GM18520 (cell line): ENCODE results near the gene BCAS2.
"Not testable (repeated sequence)": the region's sequence is repeated elsewhere in the genome, so short reads cannot be mapped to it uniquely, and the experiment has no call there.

Source experiments
- ATAC-seq: cut with Tn5 transposase; IDR thresholded peaks from one replicate; pipeline ENCODE4 v1.9.1; 2021; ENCODE audit not compliant: unreplicated experiment

Gene BCAS2

DNA sequence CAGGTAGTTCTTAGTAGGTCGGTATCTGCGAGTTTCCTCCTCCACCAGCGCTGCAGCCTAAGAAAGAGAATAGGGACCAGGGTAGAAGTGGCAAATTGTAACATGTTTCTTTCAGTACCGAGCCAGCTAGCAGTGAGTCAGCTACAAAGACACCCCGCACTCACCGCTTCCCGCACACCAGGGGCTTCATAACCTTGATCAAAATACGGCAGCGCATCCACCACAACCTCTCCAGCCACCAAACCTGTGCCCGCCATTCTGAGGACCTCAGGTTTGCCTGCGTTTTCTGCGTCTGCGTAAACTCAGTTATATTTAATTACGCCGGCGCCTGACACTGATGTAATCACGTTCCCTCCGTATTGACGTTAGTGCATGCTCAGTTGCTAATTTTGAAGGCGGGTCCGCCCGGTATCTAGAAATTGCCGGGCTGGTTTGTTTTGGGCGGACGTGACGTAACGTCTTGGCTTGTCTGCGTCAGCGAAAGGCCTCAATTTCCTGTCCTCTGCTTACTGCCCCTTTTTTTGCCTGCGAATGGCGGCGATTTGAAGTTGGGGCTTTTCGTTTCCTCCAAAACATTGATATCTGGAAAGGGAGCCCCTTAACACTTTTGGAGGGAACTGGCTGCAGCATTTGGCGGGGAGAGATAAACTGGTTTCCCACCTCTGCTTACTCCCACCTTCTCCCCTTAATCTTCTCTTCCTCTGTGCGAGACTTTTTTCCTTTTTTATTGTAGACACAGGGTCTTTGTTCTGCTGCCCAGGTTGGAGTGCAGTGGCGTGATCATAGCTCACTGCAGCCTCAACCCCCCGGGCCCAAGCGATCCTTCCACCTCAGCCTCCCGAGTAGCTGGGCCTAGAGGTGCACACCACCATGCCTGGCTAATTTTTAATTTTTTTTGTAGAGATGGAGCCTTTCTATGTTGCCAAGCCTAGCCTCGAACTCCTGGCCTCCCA is at the start of gene BCAS2:
Gene BCAS2 (minus strand): TSS at position 281 of the 953 bp plus-strand sequence. CDS start 24 bp downstream, at position 257.
- ATAC-seq, result peak; percentile 98

GRCh38 chr1:114627107-114627506 is 45.7 kb upstream of the BCAS2 start:
- no peak for ATAC-seq

GRCh38 chr1:114623364-114623763 is 41.9 kb upstream of the BCAS2 start:
- no peak for ATAC-seq

GRCh38 chr1:114620419-114620818 is 39.0 kb upstream of the BCAS2 start:
- no peak for ATAC-seq

DNA sequence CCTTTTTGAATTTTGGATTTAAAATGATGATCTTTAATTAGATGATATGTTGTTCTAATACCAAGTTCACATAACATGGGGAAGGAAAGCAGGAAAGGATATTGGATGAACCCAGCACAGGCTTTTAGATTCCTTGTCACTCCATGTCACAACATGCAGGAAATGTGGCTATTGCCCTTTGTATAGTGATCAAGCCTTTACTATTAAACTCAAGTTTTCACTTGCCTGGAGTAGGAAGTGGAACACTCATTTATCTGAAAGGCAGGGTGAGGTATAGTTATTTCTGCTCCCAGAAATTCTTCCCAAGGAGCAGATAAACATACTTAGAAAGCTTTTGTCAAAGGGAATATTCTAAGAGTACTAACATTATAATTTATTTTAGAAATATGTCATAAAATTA is 37.2 kb upstream of the BCAS2 start:
- no peak for ATAC-seq

DNA sequence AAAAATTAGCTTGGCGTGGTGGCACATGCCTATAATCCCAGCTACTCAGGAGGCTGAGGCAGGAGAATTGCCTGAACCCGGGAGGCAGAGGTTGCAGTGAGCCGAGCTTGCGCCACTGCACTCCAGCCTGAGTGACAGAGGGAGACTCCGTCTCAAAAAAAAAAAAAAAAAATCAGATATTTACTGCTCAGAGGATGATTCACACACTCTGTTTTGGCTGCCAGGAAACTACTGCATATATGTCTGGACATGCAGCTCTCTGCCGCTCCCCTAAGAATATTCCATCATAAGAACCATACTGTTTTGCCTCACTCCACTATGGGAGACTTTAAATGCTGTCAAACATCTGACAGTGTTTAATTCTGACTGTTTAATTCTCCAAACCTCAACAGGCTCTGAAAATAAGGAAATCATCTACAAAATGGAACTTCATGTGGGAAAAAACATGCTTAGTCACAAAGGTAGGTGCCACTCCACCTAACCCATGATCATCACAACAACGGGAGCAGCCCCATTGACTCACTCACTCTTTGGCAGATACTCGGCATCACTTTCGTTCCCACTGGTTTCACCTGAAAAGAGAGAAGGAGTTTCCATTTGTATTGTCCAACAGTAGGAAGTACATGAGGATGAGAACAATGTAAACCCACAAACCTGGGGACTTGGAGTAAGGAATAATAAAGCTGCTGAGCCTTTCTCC is 29.3 kb upstream of the BCAS2 start:
- ATAC-seq, result no peak

- ATAC-seq, result no peak
Measured at GRCh38 chr1:114609826-114610225, 28.4 kb upstream of the BCAS2 start.

GRCh38 chr1:114609026-114609425 is 27.6 kb upstream of the BCAS2 start:
- no peak for ATAC-seq

GRCh38 chr1:114607223-114607622 is 25.8 kb upstream of the BCAS2 start:
- no peak for ATAC-seq

DNA sequence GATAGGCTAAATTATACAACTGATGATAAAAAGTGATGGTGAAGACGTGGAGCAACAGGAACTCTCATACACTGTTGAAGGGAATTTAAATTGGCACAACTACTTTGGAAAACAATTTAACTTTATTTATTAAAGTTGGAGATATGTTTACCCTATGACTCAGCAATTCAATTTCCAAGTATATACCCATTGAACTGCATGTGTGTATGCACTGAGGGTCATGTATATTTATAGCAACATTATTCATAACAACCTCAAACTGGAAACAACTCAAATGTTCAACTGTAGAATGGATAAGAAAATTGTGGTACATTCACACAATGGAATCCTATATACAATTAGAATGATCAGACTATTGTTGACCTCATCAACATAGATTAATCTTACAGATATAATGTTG is 16.5 kb upstream of the BCAS2 start:
- ATAC-seq, result no peak

GRCh38 chr1:114595602-114596001 is 14.2 kb upstream of the BCAS2 start:
- no peak for ATAC-seq

- no peak for ATAC-seq
Measured at GRCh38 chr1:114594046-114594445, 12.6 kb upstream of the BCAS2 start.

DNA sequence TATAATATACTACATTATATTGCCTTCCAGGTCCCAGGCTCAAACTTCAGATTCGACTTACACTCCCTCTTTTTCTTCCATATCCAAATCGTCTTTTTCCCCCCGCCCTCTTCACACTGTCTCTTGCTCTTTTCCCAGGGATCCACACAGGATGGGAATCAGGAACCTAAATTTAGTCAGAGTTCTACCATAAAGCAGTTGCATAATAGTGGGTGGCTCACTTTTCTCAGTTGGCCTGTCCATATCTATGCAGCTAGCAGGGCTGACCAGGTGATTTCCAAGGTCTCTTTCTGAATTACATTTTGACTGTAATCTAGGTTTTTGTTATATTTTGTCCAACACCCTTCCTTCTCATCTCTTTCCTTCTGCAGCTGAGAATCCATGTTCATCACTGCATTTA is 7.7 kb upstream of the BCAS2 start:
- ATAC-seq, result no peak

GRCh38 chr1:114588196-114588689 is 6.8 kb upstream of the BCAS2 start:
- ATAC-seq, result no peak

GRCh38 chr1:114587203-114587991 is 6.0 kb upstream of the BCAS2 start:
- ATAC-seq, result no peak

DNA sequence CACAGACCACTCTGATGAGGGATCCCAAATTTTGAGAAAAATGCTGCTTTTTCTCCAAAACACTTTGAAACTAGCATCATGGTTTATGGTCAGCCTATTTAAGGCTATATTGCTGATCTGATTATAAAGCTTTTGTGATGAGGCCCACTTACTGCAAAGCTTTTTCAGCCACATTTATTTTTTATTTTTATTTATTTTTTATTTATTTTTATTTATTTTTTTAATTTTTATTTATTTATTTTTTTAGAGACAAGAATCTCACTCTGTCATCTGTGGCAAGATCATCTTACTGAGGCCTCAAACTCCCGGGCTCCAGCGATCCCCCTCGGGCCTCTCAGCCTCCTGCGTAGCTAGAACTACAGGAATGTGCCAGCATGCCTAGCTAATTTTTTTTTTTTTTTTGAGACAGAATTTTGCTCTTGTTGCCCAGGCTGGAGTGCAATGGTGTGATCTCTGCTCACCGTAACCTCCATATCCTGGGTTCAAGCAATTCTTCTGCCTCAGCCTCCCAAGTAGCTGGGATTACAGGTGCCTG is 5.2 kb upstream of the BCAS2 start:
- no peak for ATAC-seq

DNA sequence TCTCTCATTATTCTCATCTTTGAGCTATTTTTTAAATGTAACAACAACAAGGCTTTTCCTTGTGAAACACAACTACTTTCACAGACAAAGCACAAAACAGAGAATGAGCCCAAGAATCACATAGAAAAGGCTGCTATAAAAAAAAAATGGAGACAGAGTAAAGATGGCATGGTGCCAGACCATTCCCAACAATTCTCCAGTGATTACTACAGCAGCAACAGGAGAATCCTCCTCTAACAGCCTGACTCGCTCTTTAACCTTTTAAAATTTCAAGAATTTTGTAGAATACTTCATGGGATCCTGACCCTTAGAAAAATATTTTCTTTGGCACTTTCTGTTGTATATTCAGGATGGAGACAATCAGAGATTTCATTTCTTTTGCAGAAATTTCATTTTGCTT is 3.8 kb upstream of the BCAS2 start:
- ATAC-seq, result no peak

DNA sequence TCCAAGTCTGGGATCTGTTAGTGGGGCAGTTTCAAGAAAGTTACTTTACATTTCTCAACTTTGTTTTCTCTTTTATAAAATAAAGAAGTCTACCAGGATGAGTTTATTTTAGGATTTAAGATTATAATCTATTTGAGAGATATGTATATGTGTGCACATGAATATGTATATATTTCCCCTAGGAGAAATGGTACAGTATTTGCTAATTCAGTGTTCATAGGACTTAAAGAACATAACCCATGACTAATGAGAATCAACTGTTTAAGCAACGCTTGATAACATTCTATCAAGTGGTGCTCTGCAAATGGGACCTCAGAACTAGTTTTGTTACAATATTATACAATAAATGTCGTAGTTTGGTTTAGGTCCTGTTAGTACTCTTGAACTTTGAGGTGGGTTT is 7.0 kb downstream of the BCAS2 start:
- no peak for ATAC-seq

GRCh38 chr1:114564141-114564540 is 17.3 kb downstream of the BCAS2 start:
- no peak for ATAC-seq

- ATAC-seq, result not testable (repeated sequence)
Measured at GRCh38 chr1:114562978-114563510, 18.4 kb downstream of the BCAS2 start.

- no peak for ATAC-seq
Measured at GRCh38 chr1:114561333-114561732, 20.1 kb downstream of the BCAS2 start.
